Caco-2 (cell line): ENCODE results near the gene MLH3. TPM values are rescaled to one million over a fixed set of nuclear protein-coding genes. Genes with fewer than 3 reads are reported as not detected.

Experiments used
- BruUV-seq: library from RNA; stranded (reverse); fragments of 400-500 nt; replicated peaks from 2 replicates; lab custom pipeline; 2021; lab: Mats Ljungman, UMichigan
- CTCF ChIA-PET: fragments of 300-600 bp; sonication (Branson Sonifier 250); formaldehyde crosslinking; loops from one replicate; lab custom pipeline; 2022; ENCODE audit warnings: antibody characterized with exemption; lab: Charles Lee
- POLR2A ChIA-PET: fragments of 300-600 bp; sonication (Branson Sonifier 250); formaldehyde crosslinking; loops from one replicate; lab custom pipeline; 2022; ENCODE audit warnings: antibody characterized with exemption; lab: Charles Lee
- DNase-seq, 2 experiments: peaks; one replicate each; pipeline versions ENCODE4 v3.0.0 to v3.0.0-alpha.2; 2020 to 2022
- H3K27me3 ChIP-seq: replicated peaks from 2 replicates; pipeline ENCODE4 v1.6.0; 2011; ENCODE audit warnings: low read length; ENCODE audit not compliant: control insufficient read depth, insufficient read depth
- H3K36me3 ChIP-seq: 2 replicates; pipeline ENCODE4 v1.5.1; 2011; ENCODE audit warnings: low read length; ENCODE audit not compliant: control insufficient read depth, insufficient read depth
- H3K4me1 ChIP-seq: fragments of 250-450 bp; sonication (Bioruptor Pico); 2 replicates; pipeline ENCODE4 v1.5.1; 2020; ENCODE audit warnings: mild to moderate bottlenecking
- H3K4me3 ChIP-seq: 2 replicates; pipeline ENCODE4 v1.5.1; 2011; ENCODE audit warnings: low read depth, mild to moderate bottlenecking, control low read depth, low read length
- H3K9me3 ChIP-seq: fragments of 250-450 bp; sonication (Bioruptor Pico); 2 replicates; pipeline ENCODE4 v1.5.1; 2020; ENCODE audit warnings: mild to moderate bottlenecking, moderate library complexity
- H3K27ac Mint-ChIP-seq: one replicate; pipeline ENCODE4 v1.8.0; 2022; ENCODE audit warnings: mixed read lengths; ENCODE audit not compliant: unreplicated experiment
- H3K27me3 Mint-ChIP-seq: one replicate; pipeline ENCODE4 v1.8.0; 2022; ENCODE audit warnings: mixed read lengths; ENCODE audit not compliant: insufficient read depth, unreplicated experiment
- H3K36me3 Mint-ChIP-seq: one replicate; pipeline ENCODE4 v1.8.0; 2022; ENCODE audit warnings: mild to moderate bottlenecking, mixed read lengths; ENCODE audit not compliant: insufficient read depth, unreplicated experiment
- H3K4me1 Mint-ChIP-seq: one replicate; pipeline ENCODE4 v1.8.0; 2022; ENCODE audit warnings: low read depth, mixed read lengths; ENCODE audit not compliant: unreplicated experiment
- H3K4me3 Mint-ChIP-seq: one replicate; pipeline ENCODE4 v1.8.0; 2022; ENCODE audit warnings: mild to moderate bottlenecking, moderate library complexity, mixed read lengths; ENCODE audit not compliant: unreplicated experiment
- H3K9me3 Mint-ChIP-seq: one replicate; pipeline ENCODE4 v1.8.0; 2022; ENCODE audit warnings: mixed read lengths; ENCODE audit not compliant: unreplicated experiment
- CTCF ChIP-seq, 2 experiments: fragments of 200-600 bp in 1 of 2; IDR thresholded peaks; 1 replicate in 1 of 2; 2 replicates in 1 of 2; pipeline versions ENCODE4 v1.5.1 to v1.8.0; 2011 to 2022; ENCODE audit warnings: antibody characterized with exemption in 1 of 2, control low read depth in 1 of 2, inconsistent platforms in 1 of 2, low read depth in 1 of 2, low read length in 1 of 2, mild to moderate bottlenecking in 1 of 2, moderate library complexity in 1 of 2; ENCODE audit not compliant: insufficient read depth in 1 of 2, severe bottlenecking in 1 of 2, unreplicated experiment in 1 of 2
- intact Hi-C: fragments of 100-400 bp; cut with micrococcal nuclease; formaldehyde crosslinking; loops from one replicate; pipeline ENCODE4 v1.10.0; 2022; ENCODE audit not compliant: unreplicated experiment
- total RNA-seq: library from RNA; stranded (reverse); gene quantifications from 2 replicates; pipeline ENCODE4 v1.2.3, GENCODE V29; 2022

Gene MLH3
- total RNA-seq, 1 experiment from 2014 or later: 24.5 TPM

GRCh38 chr14:74973003-74973653 lies 78.1 kb downstream of the MLH3 start:
- ChIA-PET CTCF (interaction anchor here (1.4 kb wide), 1 partner anchor 23 kb away, joined by 3 read pairs; no protein-coding TSS in a partner anchor), POLR2A (interaction anchor here (1.7 kb wide), 1 partner anchor 18 kb away, joined by 6 read pairs; the partner anchor contains the start of gene PGF)
- H3K27me3 ChIP-seq: no peaks in the 10 kb centered on the region
- Mint-ChIP-seq H3K4me3 (no peak overlapping the region), H3K36me3 (no peaks in the 10 kb centered on the region), H3K27ac (no peak overlapping the region), H3K27me3 (no peaks in the 10 kb centered on the region), H3K4me1 (peaks cover 9% of the 10 kb centered on the region), H3K9me3 (no peaks in the 10 kb centered on the region)
- no peaks in the 10 kb centered on the region for H3K36me3 ChIP-seq
- intact Hi-C loops: no loop called here
- no peak for DNase-seq
- H3K4me1 ChIP-seq: peaks cover 29% of the 10 kb centered on the region
- no peak for TF ChIP-seq CTCF (IDR thresholded peaks at IDR 0.05; ENCODE audit: insufficient read depth in 1 of 2, low read depth in 1 of 2, low read length in 1 of 2, severe bottlenecking in 1 of 2, unreplicated experiment in 1 of 2)
- no peaks in the 10 kb centered on the region for H3K9me3 ChIP-seq
- BruUV-seq: no TSS peak
- no peak overlapping the region for H3K4me3 ChIP-seq

- Mint-ChIP-seq H3K4me1 (peaks cover under 1% of the 10 kb centered on the region), H3K36me3 (no peaks in the 10 kb centered on the region), H3K4me3 (no peak overlapping the region), H3K27ac (no peak overlapping the region), H3K9me3 (no peaks in the 10 kb centered on the region), H3K27me3 (no peaks in the 10 kb centered on the region)
- H3K4me3 ChIP-seq: no peak overlapping the region
- no peak for DNase-seq
- intact Hi-C loops: no loop called here
- ChIA-PET CTCF (interaction anchor here (0.7 to 1.1 kb wide), 3 partner anchors 14 to 24 kb away, joined by 3 read pairs; partner anchors contain the start of gene PGF), POLR2A (no interaction called here)
- no peaks in the 10 kb centered on the region for H3K9me3 ChIP-seq
- no peaks in the 10 kb centered on the region for H3K36me3 ChIP-seq
- H3K4me1 ChIP-seq: peaks cover 13% of the 10 kb centered on the region
- no peaks in the 10 kb centered on the region for H3K27me3 ChIP-seq
- no TSS peak for BruUV-seq
- TF ChIP-seq CTCF (IDR thresholded peaks at IDR 0.05; ENCODE audit: insufficient read depth in 1 of 2, low read depth in 1 of 2, low read length in 1 of 2, severe bottlenecking in 1 of 2, unreplicated experiment in 1 of 2): no peak
Observed at GRCh38 chr14:74968811-74969210, 82.5 kb downstream of the MLH3 start.

GRCh38 chr14:74965486-74966153 lies 85.6 kb downstream of the MLH3 start:
- no peak for DNase-seq
- H3K4me3 Mint-ChIP-seq: no peak overlapping the region
- H3K27ac Mint-ChIP-seq: no peak overlapping the region
- BruUV-seq: no TSS peak
- Histone ChIP-seq H3K4me1 (no peaks in the 10 kb centered on the region), H3K27me3 (no peaks in the 10 kb centered on the region), H3K9me3 (no peaks in the 10 kb centered on the region), H3K4me3 (no peak overlapping the region), H3K36me3 (no peaks in the 10 kb centered on the region)
- CTCF ChIA-PET: interaction anchor here (0.8 kb wide), 1 partner anchor 24 kb away, joined by 3 read pairs; no protein-coding TSS in a partner anchor
- TF ChIP-seq CTCF (IDR thresholded peaks at IDR 0.05; ENCODE audit: insufficient read depth in 1 of 2, low read depth in 1 of 2, low read length in 1 of 2, severe bottlenecking in 1 of 2, unreplicated experiment in 1 of 2): no peak
- H3K27me3 Mint-ChIP-seq: no peaks in the 10 kb centered on the region
- POLR2A ChIA-PET: no interaction called here
- no peaks in the 10 kb centered on the region for H3K9me3 Mint-ChIP-seq
- intact Hi-C loops: no loop called here
- no peaks in the 10 kb centered on the region for H3K4me1 Mint-ChIP-seq
- H3K36me3 Mint-ChIP-seq: no peaks in the 10 kb centered on the region
